Measurements from ENCODE around the gene TMEM74B.

Gene TMEM74B

DNA sequence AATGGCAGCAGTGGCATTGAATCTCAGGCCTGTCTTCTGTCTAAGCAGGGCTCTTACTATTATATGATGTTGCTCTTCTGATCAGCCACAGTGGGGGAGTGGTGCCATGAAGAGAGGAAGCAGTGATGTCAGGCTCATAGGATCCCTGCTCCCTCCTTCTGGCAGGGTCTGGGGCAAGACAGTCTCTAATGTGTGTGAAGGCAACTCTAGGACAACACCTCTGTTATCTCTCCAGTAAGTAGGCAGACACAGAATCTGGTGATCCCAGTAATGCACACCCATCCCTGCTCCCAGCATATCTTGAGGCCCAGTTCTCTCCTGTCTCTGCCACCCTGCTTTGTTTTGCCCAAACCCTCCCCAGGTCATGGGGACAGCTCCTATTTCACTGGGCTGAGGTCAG is 27.2 kb upstream of the TMEM74B start:
- POLR2A ChIA-PET: no interaction called here

GRCh38 chr20:1210501-1210900 is 25.7 kb upstream of the TMEM74B start:
- POLR2A ChIA-PET: no interaction called here
- TF ChIP-seq CTCF (IDR thresholded peaks at IDR 0.05; ENCODE audit: control extremely low read depth, extremely low read depth, low read depth, missing control alignments): no peak
- no peak for DNase-seq (ENCODE audit: extremely low spot score)
- CTCF ChIA-PET: interaction anchor here (1.3 to 1.8 kb wide), 3 partner anchors 11 to 392 kb away, joined by 4 to 6 read pairs (median 5); no protein-coding TSS in a partner anchor

More for the DNA sequence above, 27.2 kb upstream of the TMEM74B start:
- CTCF ChIA-PET: interaction anchor here (0.7 to 3.2 kb wide), 10 partner anchors 8 to 397 kb away, joined by 3 to 20 read pairs (median 4); partner anchors contain the start of gene RAD21L1
- TF ChIP-seq CTCF (IDR thresholded peaks at IDR 0.05; ENCODE audit: control extremely low read depth, extremely low read depth, low read depth, missing control alignments): no peak
- no peak for DNase-seq (ENCODE audit: extremely low spot score)

- CTCF ChIA-PET: interaction anchor here (1.3 to 1.4 kb wide), 2 partner anchors 10 to 393 kb away, joined by 3 to 6 read pairs; no protein-coding TSS in a partner anchor
- DNase-seq (ENCODE audit: extremely low spot score): no peak
- POLR2A ChIA-PET: no interaction called here
- TF ChIP-seq CTCF (IDR thresholded peaks at IDR 0.05; ENCODE audit: control extremely low read depth, extremely low read depth, low read depth, missing control alignments): no peak
Measured at GRCh38 chr20:1209447-1210387, 24.9 kb upstream of the TMEM74B start.

- DNase-seq (ENCODE audit: extremely low spot score): no peak
- no peak for TF ChIP-seq CTCF (IDR thresholded peaks at IDR 0.05; ENCODE audit: control extremely low read depth, extremely low read depth, low read depth, missing control alignments)
- CTCF ChIA-PET: interaction anchor here (1.6 kb wide), 1 partner anchor 17 kb away, joined by 3 read pairs; no protein-coding TSS in a partner anchor
- POLR2A ChIA-PET: no interaction called here
Measured at GRCh38 chr20:1207293-1207878, 22.6 kb upstream of the TMEM74B start.

DNA sequence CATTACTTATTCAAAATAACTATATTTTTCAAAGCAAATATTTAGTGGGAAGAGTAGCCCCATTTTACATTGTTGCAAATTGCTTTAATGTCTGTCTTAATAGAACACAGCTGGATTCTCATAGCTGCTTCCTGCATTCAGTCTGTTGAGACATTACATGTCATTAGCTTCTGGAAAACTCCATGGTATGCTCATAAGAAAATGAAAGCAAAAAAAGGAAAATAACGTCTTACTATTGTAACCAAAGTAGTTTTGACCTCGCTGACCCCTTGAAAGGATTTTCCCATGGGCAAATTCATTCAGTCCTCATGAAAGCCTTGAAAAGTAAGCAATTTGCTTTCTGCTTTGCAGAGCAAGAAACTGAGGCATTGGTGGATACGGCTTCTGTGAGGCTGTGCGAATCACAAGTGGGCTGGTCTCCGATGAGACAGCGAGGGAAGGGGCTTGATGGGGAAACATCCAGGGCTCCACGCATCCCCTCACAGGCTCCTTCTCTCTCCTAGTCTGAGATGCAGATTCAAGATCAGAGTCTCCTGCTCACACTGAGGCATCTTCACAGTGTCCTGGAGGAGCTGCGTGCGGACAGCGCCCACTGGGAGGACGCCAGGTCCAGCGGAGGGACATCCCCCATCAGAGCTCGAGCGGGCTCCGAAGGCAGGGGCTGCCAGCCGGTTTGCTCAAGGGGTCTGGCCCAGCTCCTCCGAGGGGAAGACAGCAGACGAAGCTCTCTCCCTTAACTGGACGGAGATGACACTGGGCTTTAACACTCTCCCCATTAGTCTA is 21.8 kb upstream of the TMEM74B start:
- CTCF ChIA-PET: interaction anchor here (1.5 to 1.6 kb wide), 2 partner anchors 18 to 390 kb away, joined by 3 read pairs; no protein-coding TSS in a partner anchor
- no peak for DNase-seq (ENCODE audit: extremely low spot score)
- POLR2A ChIA-PET: no interaction called here
- TF ChIP-seq CTCF (IDR thresholded peaks at IDR 0.05; ENCODE audit: control extremely low read depth, extremely low read depth, low read depth, missing control alignments): no peak

GRCh38 chr20:1205802-1206201 is 21.0 kb upstream of the TMEM74B start:
- no peak for DNase-seq (ENCODE audit: extremely low spot score)
- POLR2A ChIA-PET: no interaction called here
- no peak for TF ChIP-seq CTCF (IDR thresholded peaks at IDR 0.05; ENCODE audit: control extremely low read depth, extremely low read depth, low read depth, missing control alignments)
- CTCF ChIA-PET: interaction anchor here (1.3 to 1.6 kb wide), 3 partner anchors 14 to 389 kb away, joined by 3 read pairs; no protein-coding TSS in a partner anchor
